Endodermal cell (in vitro differentiated cells): ENCODE measurements around the gene NELFA. TPM values are rescaled to one million over a fixed set of nuclear protein-coding genes. Genes with fewer than 3 reads are reported as not detected.

ENCODE experiments used
- DNase-seq: peaks from one replicate; pipeline ENCODE4 v3.0.0-alpha.2; 2017
- H3K27ac ChIP-seq: 2 replicates; pipeline ENCODE4 v1.5.1; 2013; ENCODE audit warnings: mild to moderate bottlenecking, low read depth, low read length, moderate library complexity
- H3K27me3 ChIP-seq: 2 replicates; pipeline ENCODE4 v1.6.1; 2013; ENCODE audit warnings: mild to moderate bottlenecking, low read length, moderate library complexity; ENCODE audit not compliant: insufficient read depth, control insufficient read depth, poor library complexity, severe bottlenecking
- H3K36me3 ChIP-seq: 2 replicates; pipeline ENCODE4 v1.7.0; 2013; ENCODE audit warnings: mild to moderate bottlenecking, low read length, moderate library complexity; ENCODE audit not compliant: control insufficient read depth, insufficient read depth
- H3K4me1 ChIP-seq: one replicate; pipeline ENCODE4 v1.7.0; 2013; ENCODE audit warnings: low read length; ENCODE audit not compliant: control insufficient read depth, insufficient read depth
- H3K4me3 ChIP-seq: 2 replicates; pipeline ENCODE4 v1.5.1; 2013; ENCODE audit warnings: mild to moderate bottlenecking, low read length, moderate library complexity
- H3K9ac ChIP-seq: 2 replicates; pipeline ENCODE4 v1.6.1; 2013; ENCODE audit warnings: mild to moderate bottlenecking, low read length, moderate library complexity; ENCODE audit not compliant: poor library complexity, severe bottlenecking; ENCODE audit errors: extremely low read depth
- H3K9me3 ChIP-seq: 2 replicates; pipeline ENCODE4 v1.6.1; 2013; ENCODE audit warnings: mild to moderate bottlenecking, low read length, moderate library complexity; ENCODE audit not compliant: control insufficient read depth
- H3K27ac Mint-ChIP-seq: 2 replicates; pipeline ENCODE4 v1.8.0; 2020; ENCODE audit warnings: mixed read lengths
- H3K27me3 Mint-ChIP-seq: 2 replicates; pipeline ENCODE4 v1.8.0; 2021; ENCODE audit warnings: mild to moderate bottlenecking, mixed read lengths; ENCODE audit not compliant: insufficient read depth
- H3K36me3 Mint-ChIP-seq: 2 replicates; pipeline ENCODE4 v1.8.0; 2020; ENCODE audit warnings: low read depth, mixed read lengths
- H3K4me1 Mint-ChIP-seq: 2 replicates; pipeline ENCODE4 v1.8.0; 2020; ENCODE audit warnings: mixed read lengths
- H3K4me3 Mint-ChIP-seq: 2 replicates; pipeline ENCODE4 v1.8.0; 2020; ENCODE audit warnings: mild to moderate bottlenecking, moderate library complexity, mixed read lengths
- H3K9me3 Mint-ChIP-seq: 2 replicates; pipeline ENCODE4 v1.8.0; 2020; ENCODE audit warnings: mild to moderate bottlenecking, mixed read lengths
- WGBS, 2 experiments: methylation state at CpG; one replicate each; pipeline versions ENCODE4 v1.1.5 to v1.1.7; 2013; ENCODE audit warnings: missing lambda C conversion rate in 2 of 2, mixed read lengths in 1 of 2; ENCODE audit not compliant: insufficient coverage in 1 of 2, insufficient read length in 1 of 2; 5-methylcytosine and 5-hydroxymethylcytosine counted together
- total RNA-seq, 2 donors: library from RNA; stranded (reverse); fragmentation: NEBNext Ultra II Directional in 1 of 2; extraction: Animal tissue kit (Norgen Biotek cat#: 25700) in 1 of 2; gene quantifications; 2 replicates in 1 of 2; 3 replicates in 1 of 2; pipeline ENCODE4 v1.2.1, GENCODE V29; 2021
- TF ChIP-seq, protein P1 (sequence below): fragments of 200-600 bp; sonication (generic); conservative IDR thresholded peaks from 2 replicates; pipeline ENCODE4 v1.5.0; 2021; ENCODE audit warnings: antibody characterized with exemption, mild to moderate bottlenecking

NELFA gene
- total RNA-seq, 2 donors from 2014 or later: 54.8 to 60.1 TPM

DNA sequence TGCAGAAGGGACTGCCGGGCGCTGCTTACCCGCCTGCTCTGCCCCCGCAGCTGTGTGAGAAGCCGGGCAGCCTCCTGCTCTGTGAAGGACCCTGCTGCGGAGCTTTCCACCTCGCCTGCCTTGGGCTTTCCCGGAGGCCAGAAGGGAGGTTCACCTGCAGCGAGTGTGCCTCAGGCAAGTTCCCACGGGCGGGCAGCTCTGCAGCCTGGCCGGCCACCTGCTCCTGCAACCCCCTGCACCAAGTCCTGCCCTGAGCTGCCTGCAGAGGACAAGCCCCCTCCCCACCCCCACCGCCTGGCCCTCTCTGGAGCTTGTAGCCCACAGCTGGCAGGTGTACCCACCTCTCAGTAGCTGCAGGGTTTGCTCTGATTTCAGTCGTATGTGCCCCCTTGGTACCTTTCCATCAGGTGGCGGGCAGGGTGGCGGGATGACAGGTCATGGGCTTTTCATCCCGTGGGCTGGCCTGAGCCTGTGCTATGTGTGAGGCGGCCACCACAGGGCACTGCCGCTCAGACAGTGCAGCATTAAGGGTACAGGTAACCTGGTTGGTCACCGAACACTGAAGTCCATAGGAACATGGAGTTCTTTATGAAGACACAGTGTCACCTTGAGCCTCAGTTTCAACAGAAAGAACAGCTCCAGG lies 56.6 kb downstream of the NELFA start:
- H3K9me3 ChIP-seq: no peaks in the 10 kb centered on the region
- peaks cover 81% of the 10 kb centered on the region for H3K36me3 ChIP-seq
- H3K9ac ChIP-seq: no peak overlapping the region
- no peak overlapping the region for H3K27ac ChIP-seq
- 97 to 98% methylated on average over 15 to 20 of the region's 20 CpGs for WGBS, 2 experiments
- H3K4me3 Mint-ChIP-seq: no peak overlapping the region
- TF ChIP-seq, protein P1, sequence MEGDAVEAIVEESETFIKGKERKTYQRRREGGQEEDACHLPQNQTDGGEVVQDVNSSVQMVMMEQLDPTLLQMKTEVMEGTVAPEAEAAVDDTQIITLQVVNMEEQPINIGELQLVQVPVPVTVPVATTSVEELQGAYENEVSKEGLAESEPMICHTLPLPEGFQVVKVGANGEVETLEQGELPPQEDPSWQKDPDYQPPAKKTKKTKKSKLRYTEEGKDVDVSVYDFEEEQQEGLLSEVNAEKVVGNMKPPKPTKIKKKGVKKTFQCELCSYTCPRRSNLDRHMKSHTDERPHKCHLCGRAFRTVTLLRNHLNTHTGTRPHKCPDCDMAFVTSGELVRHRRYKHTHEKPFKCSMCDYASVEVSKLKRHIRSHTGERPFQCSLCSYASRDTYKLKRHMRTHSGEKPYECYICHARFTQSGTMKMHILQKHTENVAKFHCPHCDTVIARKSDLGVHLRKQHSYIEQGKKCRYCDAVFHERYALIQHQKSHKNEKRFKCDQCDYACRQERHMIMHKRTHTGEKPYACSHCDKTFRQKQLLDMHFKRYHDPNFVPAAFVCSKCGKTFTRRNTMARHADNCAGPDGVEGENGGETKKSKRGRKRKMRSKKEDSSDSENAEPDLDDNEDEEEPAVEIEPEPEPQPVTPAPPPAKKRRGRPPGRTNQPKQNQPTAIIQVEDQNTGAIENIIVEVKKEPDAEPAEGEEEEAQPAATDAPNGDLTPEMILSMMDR: no peak
- H3K4me1 Mint-ChIP-seq: no peaks in the 10 kb centered on the region
- no peak overlapping the region for H3K4me3 ChIP-seq
- H3K27ac Mint-ChIP-seq: no peak overlapping the region
- DNase-seq: no peak
- H3K36me3 Mint-ChIP-seq: peaks cover 71% of the 10 kb centered on the region
- H3K4me1 ChIP-seq: no peaks in the 10 kb centered on the region
- no peaks in the 10 kb centered on the region for H3K9me3 Mint-ChIP-seq
- H3K27me3 ChIP-seq: no peaks in the 10 kb centered on the region
- no peaks in the 10 kb centered on the region for H3K27me3 Mint-ChIP-seq

DNA sequence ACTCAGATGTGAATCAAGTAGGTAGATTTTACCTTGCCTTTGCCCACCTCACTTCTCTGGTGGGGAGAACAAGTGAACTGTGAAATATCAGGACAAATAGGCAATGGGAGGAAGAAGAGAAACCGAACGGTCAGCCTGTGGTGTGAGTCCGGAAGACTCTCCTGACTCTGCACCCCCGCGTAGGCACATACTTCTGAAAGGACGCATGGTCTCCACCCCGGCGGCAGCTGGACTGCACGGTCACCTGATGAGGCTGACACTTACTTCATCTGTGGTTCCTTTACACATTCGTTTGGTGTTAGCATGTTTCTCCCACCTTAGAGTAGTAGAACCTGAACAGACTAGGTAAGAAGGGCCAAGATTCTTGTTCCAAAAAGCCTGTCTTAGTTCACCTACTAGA lies 58.4 kb downstream of the NELFA start:
- TF ChIP-seq, protein P1: no peak
- peaks cover 67% of the 10 kb centered on the region for H3K36me3 Mint-ChIP-seq

DNA sequence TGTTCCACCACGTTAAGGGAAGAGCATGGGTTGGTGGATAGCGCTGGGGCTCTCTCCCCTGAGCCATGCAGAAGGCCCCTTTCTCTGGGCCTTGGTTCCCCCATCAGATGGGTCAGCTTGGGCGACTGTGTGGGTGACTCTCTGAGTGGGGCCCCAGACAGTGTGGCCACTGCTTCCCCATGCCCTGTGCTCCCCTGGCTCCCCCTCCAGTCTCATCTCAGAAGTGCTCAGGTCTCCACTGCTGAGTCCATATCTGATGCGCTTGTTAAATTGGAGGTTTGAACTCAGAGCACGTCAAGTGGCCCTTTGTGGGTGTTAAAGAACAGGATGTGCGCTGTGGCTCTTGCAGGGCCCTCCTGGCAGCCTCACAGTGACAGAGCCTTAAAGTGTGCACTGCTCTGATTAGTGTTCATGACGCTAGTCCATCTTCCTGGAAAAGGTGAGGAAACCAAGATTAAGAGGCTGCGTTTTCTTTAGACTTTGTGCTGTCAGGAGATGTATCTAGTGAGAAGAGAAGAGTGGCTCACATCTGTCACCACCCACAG lies 59.8 kb downstream of the NELFA start:
- Histone ChIP-seq H3K36me3 (peaks cover 78% of the 10 kb centered on the region), H3K9ac (no peak overlapping the region), H3K4me1 (no peaks in the 10 kb centered on the region), H3K27ac (no peak overlapping the region), H3K27me3 (no peaks in the 10 kb centered on the region), H3K4me3 (no peak overlapping the region), H3K9me3 (no peaks in the 10 kb centered on the region)
- Mint-ChIP-seq H3K9me3 (no peaks in the 10 kb centered on the region), H3K27me3 (no peaks in the 10 kb centered on the region), H3K4me1 (no peaks in the 10 kb centered on the region), H3K36me3 (peaks cover 56% of the 10 kb centered on the region), H3K4me3 (no peak overlapping the region), H3K27ac (peak overlapping the region; percentile 4)
- TF ChIP-seq, protein P1: no peak
- 92 to 97% methylated on average over 6 to 8 of the region's 8 CpGs for WGBS, 2 experiments
- no peak for DNase-seq

More for the DNA sequence above, 58.4 kb downstream of the NELFA start:
- H3K9ac ChIP-seq: no peak overlapping the region
- H3K4me1 ChIP-seq: no peaks in the 10 kb centered on the region
- H3K27me3 ChIP-seq: no peaks in the 10 kb centered on the region
- Mint-ChIP-seq H3K4me3 (no peak overlapping the region), H3K9me3 (no peaks in the 10 kb centered on the region), H3K4me1 (no peaks in the 10 kb centered on the region), H3K27ac (no peak overlapping the region), H3K27me3 (no peaks in the 10 kb centered on the region)
- H3K27ac ChIP-seq: no peak overlapping the region
- H3K36me3 ChIP-seq: peaks cover 77% of the 10 kb centered on the region
- 90 to 96% methylated on average over 7 to 10 of the region's 10 CpGs for WGBS, 2 experiments
- H3K9me3 ChIP-seq: no peaks in the 10 kb centered on the region
- DNase-seq: no peak
- no peak overlapping the region for H3K4me3 ChIP-seq
